WI38 (cell line): ENCODE data around the gene IGSF21.
"Not testable (repeated sequence)": the region's sequence is repeated elsewhere in the genome, so short reads cannot be mapped to it uniquely, and the experiment has no call there.

Source experiments
- H3K4me3 ChIP-seq: 2 replicates; pipeline ENCODE4 v1.5.1; 2011; ENCODE audit warnings: low read depth, mild to moderate bottlenecking, control low read depth, low read length
- CTCF ChIP-seq: IDR thresholded peaks from 2 replicates; pipeline ENCODE4 v1.5.1; 2012; ENCODE audit warnings: low read depth, mild to moderate bottlenecking, control low read depth, low read length

Gene IGSF21

GRCh38 chr1:18154430-18155194 is 47.0 kb downstream of the IGSF21 start:
- no peak overlapping the region for H3K4me3 ChIP-seq
- TF ChIP-seq CTCF, result no peak

GRCh38 chr1:18155881-18156385 is 48.3 kb downstream of the IGSF21 start:
- H3K4me3 ChIP-seq, result no peak overlapping the region
- no peak for TF ChIP-seq CTCF

- H3K4me3 ChIP-seq, result no peak overlapping the region
- TF ChIP-seq CTCF, result no peak
These were observed 49.8 kb downstream of the IGSF21 start for GRCh38 chr1:18157352-18157751.

GRCh38 chr1:18157968-18158367 is 50.4 kb downstream of the IGSF21 start:
- no peak overlapping the region for H3K4me3 ChIP-seq
- TF ChIP-seq CTCF, result no peak

GRCh38 chr1:18158714-18159113 is 51.1 kb downstream of the IGSF21 start:
- no peak for TF ChIP-seq CTCF
- no peak overlapping the region for H3K4me3 ChIP-seq

GRCh38 chr1:18160290-18160942 is 52.8 kb downstream of the IGSF21 start:
- no peak for TF ChIP-seq CTCF
- H3K4me3 ChIP-seq, result no peak overlapping the region

- no peak for TF ChIP-seq CTCF
- H3K4me3 ChIP-seq, result no peak overlapping the region
These were observed 54.1 kb downstream of the IGSF21 start for GRCh38 chr1:18161690-18162089.

GRCh38 chr1:18165640-18166039 is 58.0 kb downstream of the IGSF21 start:
- H3K4me3 ChIP-seq, result not testable (repeated sequence)
